ENCODE results near the gene KANSL1. TPM values are rescaled to one million over a fixed set of nuclear protein-coding genes. Genes with fewer than 3 reads are reported as not detected.

The KANSL1 gene
- total RNA-seq, 3 donors from 2014 or later = 59.5 to 142 (median 111) TPM

DNA sequence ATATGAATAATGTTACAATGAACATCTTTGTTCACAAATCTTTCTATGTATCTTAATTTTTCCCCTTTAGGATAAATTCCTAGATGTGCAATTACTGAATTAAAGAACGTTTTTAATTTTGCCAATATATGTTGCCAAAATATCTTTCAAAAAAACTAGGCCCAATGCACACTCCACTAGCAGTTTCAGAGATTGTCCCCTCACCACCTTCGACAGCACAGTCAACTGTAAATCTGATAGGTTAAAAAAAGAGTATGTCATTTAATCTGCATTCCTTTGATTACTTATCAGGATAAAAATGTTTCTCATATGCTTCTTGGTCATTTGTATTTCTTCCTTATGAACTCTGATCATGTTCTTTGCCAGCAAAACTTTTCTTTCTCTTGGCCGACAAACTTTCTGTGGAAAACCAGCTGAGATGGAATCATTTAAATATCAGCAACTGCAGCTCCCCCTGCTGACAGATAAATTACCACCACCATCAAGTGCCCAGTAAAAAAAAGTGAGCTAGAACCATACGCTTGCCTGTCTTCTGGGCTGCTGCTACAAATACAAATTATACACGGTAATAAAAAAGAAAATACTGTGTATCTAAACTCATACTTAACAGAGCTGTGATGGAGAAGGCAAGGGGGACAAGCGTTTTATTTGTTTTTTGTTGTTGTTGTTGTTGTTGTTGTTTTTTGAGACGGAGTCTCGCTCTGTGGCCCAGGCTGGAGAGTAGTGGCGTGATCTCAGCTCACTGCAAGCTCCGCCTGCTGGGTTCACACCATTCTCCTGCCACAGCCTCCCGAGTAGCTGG, 19.6 kb upstream of the KANSL1 start:
- TF ChIP-seq, protein P1, sequence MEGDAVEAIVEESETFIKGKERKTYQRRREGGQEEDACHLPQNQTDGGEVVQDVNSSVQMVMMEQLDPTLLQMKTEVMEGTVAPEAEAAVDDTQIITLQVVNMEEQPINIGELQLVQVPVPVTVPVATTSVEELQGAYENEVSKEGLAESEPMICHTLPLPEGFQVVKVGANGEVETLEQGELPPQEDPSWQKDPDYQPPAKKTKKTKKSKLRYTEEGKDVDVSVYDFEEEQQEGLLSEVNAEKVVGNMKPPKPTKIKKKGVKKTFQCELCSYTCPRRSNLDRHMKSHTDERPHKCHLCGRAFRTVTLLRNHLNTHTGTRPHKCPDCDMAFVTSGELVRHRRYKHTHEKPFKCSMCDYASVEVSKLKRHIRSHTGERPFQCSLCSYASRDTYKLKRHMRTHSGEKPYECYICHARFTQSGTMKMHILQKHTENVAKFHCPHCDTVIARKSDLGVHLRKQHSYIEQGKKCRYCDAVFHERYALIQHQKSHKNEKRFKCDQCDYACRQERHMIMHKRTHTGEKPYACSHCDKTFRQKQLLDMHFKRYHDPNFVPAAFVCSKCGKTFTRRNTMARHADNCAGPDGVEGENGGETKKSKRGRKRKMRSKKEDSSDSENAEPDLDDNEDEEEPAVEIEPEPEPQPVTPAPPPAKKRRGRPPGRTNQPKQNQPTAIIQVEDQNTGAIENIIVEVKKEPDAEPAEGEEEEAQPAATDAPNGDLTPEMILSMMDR (IDR thresholded peaks at IDR 0.05) = peak; percentile 65 to 86 (median 79)
- TF ChIP-seq POLR2AphosphoS5 (IDR thresholded peaks at IDR 0.05) = no peak
- peak in 1 of 2 donors; percentile 50 for DNase-seq (ENCODE audit: low spot score in 2 of 2)
- Histone ChIP-seq H3K27ac (no peak overlapping the region), H3K27me3 (no peaks in the 10 kb centered on the region), H3K9me3 (no peaks in the 10 kb centered on the region), H3K36me3 (no peaks in the 10 kb centered on the region), H3K4me3 (no peak overlapping the region), H3K4me1 (no peaks in the 10 kb centered on the region)
- intact Hi-C loops (cut with DNase I; ENCODE audit: low total_unique reads) = no loop called here

DNA sequence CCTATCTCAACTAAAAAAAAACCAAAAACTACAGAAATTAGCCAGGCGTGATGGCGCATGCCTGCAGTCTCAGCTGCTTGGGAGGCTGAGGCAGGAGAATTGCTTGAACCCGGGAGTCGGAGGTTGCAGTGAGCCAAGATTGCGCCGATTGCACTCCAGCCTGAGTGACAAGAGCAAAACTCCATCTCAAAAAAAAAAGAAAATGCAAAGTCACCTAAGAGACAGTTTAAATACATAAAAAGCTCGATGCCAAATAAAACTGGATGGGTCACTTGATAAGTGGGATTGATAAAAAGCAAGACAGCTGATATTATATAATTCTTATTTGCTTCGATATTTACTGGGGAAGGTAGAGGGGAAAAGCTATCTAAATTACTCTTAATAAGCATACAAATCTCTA, 15.8 kb upstream of the KANSL1 start:
- no peaks in the 10 kb centered on the region for H3K9me3 ChIP-seq
- H3K4me1 ChIP-seq = no peaks in the 10 kb centered on the region
- TF ChIP-seq POLR2AphosphoS5 (IDR thresholded peaks at IDR 0.05) (no peak), POLR2A (IDR thresholded peaks at IDR 0.05) (no peak)
- TF ChIP-seq, protein P1 (IDR thresholded peaks at IDR 0.05) = no peak
- H3K27me3 ChIP-seq = no peaks in the 10 kb centered on the region
- H3K4me3 ChIP-seq = no peak overlapping the region
- DNase-seq (ENCODE audit: low spot score in 2 of 2) = no peak
- no peak overlapping the region for H3K27ac ChIP-seq
- no peaks in the 10 kb centered on the region for H3K36me3 ChIP-seq
- intact Hi-C loops (cut with DNase I; ENCODE audit: low total_unique reads) = no loop called here

DNA sequence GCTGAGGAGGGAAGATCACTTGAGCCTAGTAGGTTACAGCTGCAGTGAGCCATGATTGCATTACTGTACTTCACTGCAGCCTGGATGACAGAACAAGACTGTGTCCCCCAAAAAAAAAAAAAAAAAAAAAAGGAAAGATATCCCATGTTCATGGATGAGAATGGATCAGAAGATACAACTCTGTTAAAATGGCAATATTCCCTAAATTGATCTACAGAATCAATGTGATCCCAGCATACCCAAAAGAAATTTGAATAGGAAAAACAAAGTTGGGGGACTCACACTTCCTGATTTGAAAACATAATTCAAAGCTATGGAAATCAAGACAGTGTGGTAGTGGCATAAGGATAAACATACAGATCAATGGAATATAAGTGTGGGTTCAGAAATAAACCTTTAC, 12.7 kb upstream of the KANSL1 start:
- Histone ChIP-seq H3K36me3 (no peaks in the 10 kb centered on the region), H3K4me1 (no peaks in the 10 kb centered on the region), H3K9me3 (no peaks in the 10 kb centered on the region), H3K4me3 (no peak overlapping the region), H3K27me3 (no peaks in the 10 kb centered on the region), H3K27ac (no peak overlapping the region)
- DNase-seq (ENCODE audit: low spot score in 2 of 2) = no peak
- TF ChIP-seq, protein P1 (IDR thresholded peaks at IDR 0.05) = no peak
- TF ChIP-seq POLR2AphosphoS5 (IDR thresholded peaks at IDR 0.05) (no peak), POLR2A (IDR thresholded peaks at IDR 0.05) (no peak)
- intact Hi-C loops (cut with DNase I; ENCODE audit: low total_unique reads) = no loop called here

DNA sequence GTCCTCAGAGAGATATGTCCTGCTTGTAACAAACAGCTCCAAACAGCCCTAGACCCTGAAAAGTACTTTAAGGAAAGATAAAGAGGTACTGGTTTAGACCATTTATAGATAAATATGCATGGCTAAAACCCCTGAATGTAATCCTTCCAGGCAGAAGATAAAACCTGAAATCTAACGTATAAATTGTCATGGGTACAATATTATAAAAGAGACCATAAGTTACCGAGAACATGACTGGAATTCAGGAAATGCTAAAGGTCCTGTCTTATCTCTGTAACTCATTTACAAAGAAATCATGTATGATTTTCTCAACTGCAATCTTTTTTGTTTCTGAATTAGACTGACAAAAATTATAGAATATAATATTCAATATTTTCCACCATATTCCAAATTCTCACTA, 9.2 kb upstream of the KANSL1 start:
- intact Hi-C loops (cut with DNase I; ENCODE audit: low total_unique reads) = no loop called here
- H3K4me1 ChIP-seq = no peaks in the 10 kb centered on the region
- H3K27ac ChIP-seq = no peak overlapping the region
- H3K27me3 ChIP-seq = no peaks in the 10 kb centered on the region
- H3K9me3 ChIP-seq = no peaks in the 10 kb centered on the region
- no peak overlapping the region for H3K4me3 ChIP-seq
- no peak for DNase-seq (ENCODE audit: low spot score in 2 of 2)
- H3K36me3 ChIP-seq = no peaks in the 10 kb centered on the region
- TF ChIP-seq POLR2A (IDR thresholded peaks at IDR 0.05) = no peak
- TF ChIP-seq POLR2AphosphoS5 (IDR thresholded peaks at IDR 0.05) = no peak
- TF ChIP-seq, protein P1 (IDR thresholded peaks at IDR 0.05) = no peak

DNA sequence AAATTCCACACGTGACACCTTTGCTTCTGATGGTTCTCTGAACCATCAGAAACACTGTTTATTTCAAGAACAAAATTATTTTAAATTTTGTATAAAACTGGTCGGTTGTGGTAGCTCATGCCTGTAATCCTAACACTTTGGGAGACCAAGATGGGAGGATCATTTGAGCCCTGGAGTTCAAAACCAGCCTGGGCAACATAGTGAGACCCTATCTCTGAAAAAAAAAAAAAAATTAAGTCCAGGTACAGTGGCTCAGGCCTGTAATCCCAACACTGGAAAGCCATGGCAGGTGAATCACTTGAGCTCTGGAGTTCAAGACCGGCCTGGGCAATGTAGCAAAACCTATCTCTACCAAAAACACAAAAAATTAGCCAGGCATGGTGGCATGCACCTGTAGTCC, 8.3 kb upstream of the KANSL1 start:
- no peaks in the 10 kb centered on the region for H3K4me1 ChIP-seq
- no peak overlapping the region for H3K27ac ChIP-seq
- intact Hi-C loops (cut with DNase I; ENCODE audit: low total_unique reads) = no loop called here
- TF ChIP-seq POLR2AphosphoS5 (IDR thresholded peaks at IDR 0.05) (no peak), POLR2A (IDR thresholded peaks at IDR 0.05) (no peak)
- TF ChIP-seq, protein P1 (IDR thresholded peaks at IDR 0.05) = no peak
- H3K36me3 ChIP-seq = no peaks in the 10 kb centered on the region
- H3K27me3 ChIP-seq = no peaks in the 10 kb centered on the region
- no peak overlapping the region for H3K4me3 ChIP-seq
- H3K9me3 ChIP-seq = no peaks in the 10 kb centered on the region
- DNase-seq (ENCODE audit: low spot score in 2 of 2) = no peak
